Activated CD8-positive, alpha-beta T cell treated with anti-CD3 and anti-CD28 coated beads for 36 hours (primary cell): ENCODE data around the gene HMCN2. TPM values are rescaled to one million over a fixed set of nuclear protein-coding genes. Genes with fewer than 3 reads are reported as not detected.

Source experiments
- ATAC-seq: fragments of 200-7000 bp; cut with Tn5 transposase; one replicate; pipeline ENCODE4 v1.10.0; 2021; ENCODE audit warnings: mild to moderate bottlenecking, moderate library complexity
- CTCF ChIA-PET: fragments of 350-600 bp; sonication (Branson Sonifier 250); formaldehyde crosslinking; loops from one replicate; lab custom pipeline; 2021; ENCODE audit warnings: antibody characterized with exemption; lab: Charles Lee
- POLR2A ChIA-PET: fragments of 350-600 bp; sonication (Branson Sonifier 250); formaldehyde crosslinking; loops from one replicate; lab custom pipeline; 2021; ENCODE audit warnings: antibody characterized with exemption; lab: Charles Lee
- DNase-seq: peaks from one replicate; pipeline ENCODE4 v3.0.0-alpha.2; 2020
- H3K27ac Mint-ChIP-seq: one replicate; pipeline ENCODE4 v1.8.0; 2021; ENCODE audit warnings: mild to moderate bottlenecking, mixed read lengths
- H3K27me3 Mint-ChIP-seq: one replicate; pipeline ENCODE4 v1.8.0; 2021; ENCODE audit warnings: mixed read lengths
- H3K36me3 Mint-ChIP-seq: one replicate; pipeline ENCODE4 v1.8.0; 2021; ENCODE audit warnings: low read depth, mixed read lengths
- H3K4me1 Mint-ChIP-seq: one replicate; pipeline ENCODE4 v1.8.0; 2021; ENCODE audit warnings: low read depth, mixed read lengths
- H3K4me3 Mint-ChIP-seq: one replicate; pipeline ENCODE4 v1.8.0; 2021; ENCODE audit warnings: mild to moderate bottlenecking, moderate library complexity, mixed read lengths
- H3K9me3 Mint-ChIP-seq: one replicate; pipeline ENCODE4 v1.8.0; 2021; ENCODE audit warnings: mixed read lengths
- CTCF ChIP-seq: fragments of 200-600 bp; IDR thresholded peaks from one replicate; pipeline ENCODE4 v1.8.0; 2022; ENCODE audit warnings: antibody characterized with exemption, mild to moderate bottlenecking
- intact Hi-C: fragments of 100-400 bp; cut with micrococcal nuclease; formaldehyde crosslinking; loops from one replicate; pipeline ENCODE4 v1.10.0; 2022
- total RNA-seq, 2 experiments: library from RNA; stranded (reverse); gene quantifications; one replicate each; pipeline ENCODE4 v1.2.3, GENCODE V29; 2021

The HMCN2 gene
- total RNA-seq, 2 experiments from 2014 or later: not detected

- Mint-ChIP-seq H3K36me3 (no peaks in the 10 kb centered on the region), H3K9me3 (no peaks in the 10 kb centered on the region), H3K4me1 (no peaks in the 10 kb centered on the region), H3K4me3 (no peak overlapping the region), H3K27me3 (peaks cover under 1% of the 10 kb centered on the region), H3K27ac (no peak overlapping the region)
- DNase-seq (no peak), ATAC-seq (no peak)
- TF ChIP-seq CTCF: no peak
- intact Hi-C loops: no loop called here
- ChIA-PET CTCF (no interaction called here), POLR2A (no interaction called here)
These were observed 159.3 kb downstream of the HMCN2 start for GRCh38 chr9:130424595-130425454.

GRCh38 chr9:130425741-130426466 is 160.3 kb downstream of the HMCN2 start:
- DNase-seq: no peak
- H3K36me3 Mint-ChIP-seq: no peaks in the 10 kb centered on the region
- H3K27ac Mint-ChIP-seq: no peak overlapping the region
- ChIA-PET CTCF (no interaction called here), POLR2A (no interaction called here)
- H3K4me1 Mint-ChIP-seq: no peaks in the 10 kb centered on the region
- no peak overlapping the region for H3K4me3 Mint-ChIP-seq
- H3K9me3 Mint-ChIP-seq: no peaks in the 10 kb centered on the region
- H3K27me3 Mint-ChIP-seq: peaks cover 3% of the 10 kb centered on the region
- TF ChIP-seq CTCF: no peak
- no peak for ATAC-seq
- intact Hi-C loops: no loop called here

GRCh38 chr9:130426467-130426773 is 160.9 kb downstream of the HMCN2 start:
- Mint-ChIP-seq H3K36me3 (no peaks in the 10 kb centered on the region), H3K27me3 (peaks cover 3% of the 10 kb centered on the region), H3K27ac (no peak overlapping the region), H3K4me3 (no peak overlapping the region), H3K4me1 (no peaks in the 10 kb centered on the region), H3K9me3 (no peaks in the 10 kb centered on the region)
- DNase-seq: no peak
- ChIA-PET POLR2A (no interaction called here), CTCF (no interaction called here)
- no peak for TF ChIP-seq CTCF
- intact Hi-C loops: no loop called here
- ATAC-seq: no peak

GRCh38 chr9:130426883-130427282 is 161.3 kb downstream of the HMCN2 start:
- Mint-ChIP-seq H3K9me3 (no peaks in the 10 kb centered on the region), H3K27ac (no peak overlapping the region), H3K27me3 (peaks cover 3% of the 10 kb centered on the region), H3K4me1 (no peaks in the 10 kb centered on the region), H3K36me3 (no peaks in the 10 kb centered on the region), H3K4me3 (no peak overlapping the region)
- DNase-seq: no peak
- POLR2A ChIA-PET: no interaction called here
- ATAC-seq: no peak
- no peak for TF ChIP-seq CTCF
- CTCF ChIA-PET: no interaction called here
- intact Hi-C loops: no loop called here

GRCh38 chr9:130427326-130427725 is 161.8 kb downstream of the HMCN2 start:
- H3K36me3 Mint-ChIP-seq: no peaks in the 10 kb centered on the region
- ChIA-PET POLR2A (no interaction called here), CTCF (no interaction called here)
- H3K4me1 Mint-ChIP-seq: peaks cover 2% of the 10 kb centered on the region
- H3K4me3 Mint-ChIP-seq: no peak overlapping the region
- intact Hi-C loops: no loop called here
- no peak overlapping the region for H3K27ac Mint-ChIP-seq
- no peak for TF ChIP-seq CTCF
- DNase-seq (no peak), ATAC-seq (no peak)
- H3K27me3 Mint-ChIP-seq: peaks cover 5% of the 10 kb centered on the region
- H3K9me3 Mint-ChIP-seq: no peaks in the 10 kb centered on the region
